ENCODE measurements around the gene GAGE10. TPM values are rescaled to one million over a fixed set of nuclear protein-coding genes. Genes with fewer than 3 reads are reported as not detected.

GAGE10 gene
- total and polyA plus RNA-seq, 2 of the 4 experiments (the other 2 are of a cell fraction), result not detected

GRCh38 chrX:49286136-49286535 is 17.3 kb upstream of the GAGE10 start:
- TF ChIP-seq RCOR1 (IDR thresholded peaks at IDR 0.05; ENCODE audit: insufficient replicate concordance, low read length), result no peak
- Histone ChIP-seq H2AK9ac (replicated peaks; ENCODE audit: low read depth, low read length, poor library complexity) (no peak overlapping the region), H3K4me3 (ENCODE audit: insufficient read depth, low read depth, low read length) (no peak overlapping the region), H3K36me3 (ENCODE audit: control insufficient read depth, insufficient read depth, low read length) (no peaks in the 10 kb centered on the region), H4K5ac (ENCODE audit: low read depth, low read length) (no peak overlapping the region), H3K9me1 (ENCODE audit: insufficient read depth, low read length) (no peaks in the 10 kb centered on the region; the same call in 1 of the 2 replicates), H2BK5ac (ENCODE audit: low read depth, low read length, poor library complexity, severe bottlenecking) (no peak overlapping the region), H4K91ac (ENCODE audit: insufficient read depth, low read depth, low read length) (no peak overlapping the region), H2AFZ (replicated peaks; ENCODE audit: low read length, poor library complexity) (no peak overlapping the region), H3K14ac (replicated peaks; ENCODE audit: low read depth, low read length) (no peak overlapping the region), H2BK15ac (ENCODE audit: low read depth, low read length) (no peak overlapping the region), H3K27ac (ENCODE audit: insufficient read depth, low read length) (no peak overlapping the region), H3K4me2 (ENCODE audit: low read depth, low read length) (no peak overlapping the region), H3K9ac (ENCODE audit: low read depth, low read length) (no peak overlapping the region), H3K9me3 (ENCODE audit: control insufficient read depth, insufficient read depth, low read length) (no peaks in the 10 kb centered on the region), H2BK120ac (ENCODE audit: low read depth, low read length) (no peak overlapping the region), H3K4ac (ENCODE audit: low read depth, low read length) (no peak overlapping the region), H3K23ac (ENCODE audit: low read depth, low read length) (no peak overlapping the region), H3K56ac (ENCODE audit: extremely low read depth, insufficient read depth, low read length) (no peak overlapping the region), H3K27me3 (ENCODE audit: control insufficient read depth, insufficient read depth, low read length) (peaks cover 2% of the 10 kb centered on the region; the same call in 1 of the 2 replicates), H3K4me1 (ENCODE audit: control insufficient read depth, insufficient read depth, low read length) (no peaks in the 10 kb centered on the region), H2AK5ac (ENCODE audit: low read depth, low read length) (no peak overlapping the region), H4K8ac (ENCODE audit: low read depth in 2 of 2, low read length in 2 of 2) (no peak overlapping the region), H3K79me1 (ENCODE audit: low read depth in 1 of 2, low read length in 2 of 2) (no peaks in the 10 kb centered on the region), H4K20me1 (ENCODE audit: insufficient read depth, low read length) (no peaks in the 10 kb centered on the region), H2BK20ac (ENCODE audit: low read depth, low read length) (no peak overlapping the region), H3K18ac (ENCODE audit: low read depth, low read length) (no peak overlapping the region)
- in situ Hi-C loops (cut with MboI; ENCODE audit: low sequenced_read_pairs) (no loop called here), intact Hi-C loops (cut with micrococcal nuclease) (loop anchor here (10.0 kb wide), 1 partner anchor 1021 kb away; no protein-coding TSS in a partner anchor), dilution Hi-C loops (cut with HindIII; ENCODE audit: low sequenced_read_pairs, unreplicated experiment) (no loop called here)
- no TSS peak for BruUV-seq (replicated peaks)
- ChIA-PET CTCF (no interaction called here), POLR2A (ENCODE audit: unreplicated experiment) (no interaction called here)
- DNase-seq (no peak), ATAC-seq (ENCODE audit: low read depth) (no peak)
- 40% methylated on average over 1 of the region's 18 CpGs; no CpG with 5 or more reads in 1 of the 2 experiments for whole genome bisulfite sequencing, 2 experiments (ENCODE audit: extremely low coverage in 2 of 2, insufficient read length in 1 of 2)

All from IMR-90 (cell line).